T-helper 2 cell treated with Interferon-gamma antibody and Interleukin-4, amounts not matched to agents 5 μg/mL and 100 μg/mL, for 36 hours (primary cell): Measurements from ENCODE around the gene IL10.
A peak's percentile ranks its signal among the peaks of the same experiment; 100 is the strongest.
"Not testable (repeated sequence)": the region's sequence is repeated elsewhere in the genome, so short reads cannot be mapped to it uniquely, and the experiment has no call there.

Source experiments
- DNase-seq: peaks from one replicate; pipeline ENCODE4 v3.0.0; 2021; ENCODE audit warnings: low spot score
- H3K27ac Mint-ChIP-seq: one replicate; pipeline ENCODE4 v1.8.0; 2021; ENCODE audit warnings: mild to moderate bottlenecking, mixed read lengths
- H3K27me3 Mint-ChIP-seq: one replicate; pipeline ENCODE4 v1.8.0; 2021; ENCODE audit warnings: low read depth, mixed read lengths
- H3K36me3 Mint-ChIP-seq: one replicate; pipeline ENCODE4 v1.8.0; 2021; ENCODE audit warnings: low read depth, mixed read lengths
- H3K4me1 Mint-ChIP-seq: one replicate; pipeline ENCODE4 v1.8.0; 2021; ENCODE audit warnings: low read depth, mixed read lengths
- H3K4me3 Mint-ChIP-seq: one replicate; pipeline ENCODE4 v1.8.0; 2022; ENCODE audit warnings: mild to moderate bottlenecking, moderate library complexity, mixed read lengths
- H3K9me3 Mint-ChIP-seq: one replicate; pipeline ENCODE4 v1.8.0; 2021; ENCODE audit warnings: mixed read lengths

IL10 gene

DNA sequence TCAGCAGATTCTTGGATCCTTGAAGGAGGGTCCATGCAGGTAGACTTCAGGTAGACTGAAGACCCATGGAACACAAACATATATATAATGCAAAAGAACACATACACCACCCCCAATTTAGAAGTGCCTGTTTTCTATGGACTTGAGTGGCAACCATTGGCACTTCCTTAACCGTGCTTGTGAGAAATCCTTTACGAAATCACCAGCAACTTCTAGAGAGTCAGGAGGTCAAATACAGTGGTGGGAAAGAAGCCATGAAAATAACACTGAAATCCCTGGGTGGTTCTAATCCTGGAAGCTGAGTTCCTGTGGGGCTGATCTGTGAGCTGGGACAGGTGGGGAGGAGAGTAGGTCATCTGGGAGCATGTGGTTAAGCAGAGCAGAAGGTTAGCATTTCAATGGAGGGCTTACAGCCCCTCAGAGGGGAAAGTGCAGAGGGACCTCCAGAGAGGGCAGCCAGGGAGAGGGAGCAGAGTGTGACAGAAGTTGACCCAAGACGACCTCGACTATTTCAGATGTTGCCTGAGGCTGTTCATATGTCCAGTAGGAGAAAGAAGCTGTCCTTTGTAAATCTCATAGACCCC is 13.0 kb upstream of the IL10 start:
- Mint-ChIP-seq H3K9me3 (peaks cover 4% of the 10 kb centered on the region), H3K27me3 (peaks cover 6% of the 10 kb centered on the region), H3K36me3 (peaks cover 2% of the 10 kb centered on the region), H3K27ac (peak overlapping the region; percentile 90), H3K4me3 (peak overlapping the region; percentile 76), H3K4me1 (peaks cover 63% of the 10 kb centered on the region)
- no peak for DNase-seq

GRCh38 chr1:206784471-206784903 is 12.2 kb upstream of the IL10 start:
- peak; percentile 92 for DNase-seq
- H3K27me3 Mint-ChIP-seq, result peaks cover 6% of the 10 kb centered on the region
- H3K9me3 Mint-ChIP-seq, result peaks cover 4% of the 10 kb centered on the region
- H3K36me3 Mint-ChIP-seq, result peaks cover 2% of the 10 kb centered on the region
- H3K27ac Mint-ChIP-seq, result peak overlapping the region; percentile 90
- H3K4me3 Mint-ChIP-seq, result peak overlapping the region; percentile 76
- peaks cover 61% of the 10 kb centered on the region for H3K4me1 Mint-ChIP-seq

GRCh38 chr1:206783506-206783905 is 11.2 kb upstream of the IL10 start:
- peaks cover 2% of the 10 kb centered on the region for H3K36me3 Mint-ChIP-seq
- peaks cover 61% of the 10 kb centered on the region for H3K4me1 Mint-ChIP-seq
- H3K27ac Mint-ChIP-seq, result peak overlapping the region; percentile 68
- H3K4me3 Mint-ChIP-seq, result peak overlapping the region; percentile 47
- peaks cover 3% of the 10 kb centered on the region for H3K27me3 Mint-ChIP-seq
- peaks cover 4% of the 10 kb centered on the region for H3K9me3 Mint-ChIP-seq
- no peak for DNase-seq

DNA sequence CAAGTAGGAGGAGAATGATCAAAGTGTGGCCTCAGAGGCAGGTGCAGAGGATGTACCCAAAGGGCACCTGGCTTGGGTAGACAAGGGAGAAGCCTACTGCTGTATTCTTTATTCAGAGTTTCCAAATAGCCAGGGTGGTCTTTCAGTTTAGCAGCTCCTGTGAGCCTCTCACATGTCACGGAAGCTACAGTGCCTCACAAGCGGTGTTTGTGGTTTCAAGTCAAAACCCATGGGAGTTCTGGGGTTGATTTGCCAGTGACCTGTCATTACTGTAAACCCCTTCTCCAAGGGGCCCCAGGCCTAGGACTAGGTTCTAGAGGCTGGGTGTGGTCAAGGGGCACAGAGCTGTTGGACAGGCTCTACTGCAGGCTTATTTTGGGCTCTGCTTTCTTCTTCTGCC is 10.2 kb upstream of the IL10 start:
- Mint-ChIP-seq H3K4me1 (peaks cover 54% of the 10 kb centered on the region), H3K4me3 (no peak overlapping the region), H3K27me3 (peaks cover 3% of the 10 kb centered on the region), H3K9me3 (peaks cover 4% of the 10 kb centered on the region), H3K27ac (no peak overlapping the region), H3K36me3 (peaks cover 2% of the 10 kb centered on the region)
- no peak for DNase-seq

DNA sequence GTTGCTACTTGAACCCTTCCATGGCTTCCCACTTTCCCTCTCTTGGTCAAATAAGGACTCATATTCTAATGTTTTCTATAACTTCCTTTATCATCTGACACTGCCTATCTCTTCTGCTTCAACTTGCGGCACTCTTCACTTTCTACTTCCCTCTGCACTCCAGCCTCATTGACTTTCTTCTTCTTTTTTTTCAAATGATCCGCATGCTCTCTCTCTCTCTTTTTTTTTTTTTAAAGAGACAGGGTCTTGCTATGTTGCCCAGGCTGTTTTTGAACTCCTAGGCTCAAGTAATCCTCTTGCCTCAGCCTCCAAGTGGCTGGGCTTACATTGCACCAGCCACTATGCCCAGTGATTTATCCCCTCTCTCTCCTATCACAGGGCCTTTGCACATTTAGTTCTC is 7.3 kb upstream of the IL10 start:
- peaks cover 34% of the 10 kb centered on the region for H3K4me1 Mint-ChIP-seq
- no peak for DNase-seq
- peaks cover 9% of the 10 kb centered on the region for H3K27me3 Mint-ChIP-seq
- H3K36me3 Mint-ChIP-seq, result peaks cover 2% of the 10 kb centered on the region
- no peaks in the 10 kb centered on the region for H3K9me3 Mint-ChIP-seq
- H3K27ac Mint-ChIP-seq, result no peak overlapping the region
- no peak overlapping the region for H3K4me3 Mint-ChIP-seq

- H3K36me3 Mint-ChIP-seq, H3K4me3 Mint-ChIP-seq, H3K9me3 Mint-ChIP-seq, H3K27ac Mint-ChIP-seq, DNase-seq: not testable (repeated sequence)
- Mint-ChIP-seq H3K27me3 (peaks cover 12% of the 10 kb centered on the region), H3K4me1 (peaks cover 32% of the 10 kb centered on the region)
Observed at GRCh38 chr1:206778911-206779310, 6.6 kb upstream of the IL10 start.

- peaks cover 30% of the 10 kb centered on the region for H3K4me1 Mint-ChIP-seq
- H3K36me3 Mint-ChIP-seq, result no peaks in the 10 kb centered on the region
- no peak overlapping the region for H3K27ac Mint-ChIP-seq
- H3K27me3 Mint-ChIP-seq, result peaks cover 16% of the 10 kb centered on the region
- no peak overlapping the region for H3K4me3 Mint-ChIP-seq
- DNase-seq, result no peak
- H3K9me3 Mint-ChIP-seq, result no peaks in the 10 kb centered on the region
Observed at GRCh38 chr1:206778031-206778430, 5.7 kb upstream of the IL10 start.

GRCh38 chr1:206776229-206776628 is 3.9 kb upstream of the IL10 start:
- Mint-ChIP-seq H3K4me3 (no peak overlapping the region), H3K4me1 (peaks cover 31% of the 10 kb centered on the region), H3K9me3 (no peaks in the 10 kb centered on the region), H3K27ac (no peak overlapping the region), H3K36me3 (no peaks in the 10 kb centered on the region), H3K27me3 (peaks cover 29% of the 10 kb centered on the region)
- no peak for DNase-seq

GRCh38 chr1:206774093-206774492 is 1.8 kb upstream of the IL10 start:
- H3K36me3 Mint-ChIP-seq, result no peaks in the 10 kb centered on the region
- no peaks in the 10 kb centered on the region for H3K9me3 Mint-ChIP-seq
- no peak overlapping the region for H3K4me3 Mint-ChIP-seq
- peaks cover 52% of the 10 kb centered on the region for H3K4me1 Mint-ChIP-seq
- H3K27ac Mint-ChIP-seq, result peak overlapping the region; percentile 15
- no peak for DNase-seq
- peaks cover 34% of the 10 kb centered on the region for H3K27me3 Mint-ChIP-seq

GRCh38 chr1:206771338-206771692 is 979 bp downstream of the IL10 start:
- no peak for DNase-seq
- Mint-ChIP-seq H3K4me3 (peak overlapping the region; percentile 24), H3K36me3 (no peaks in the 10 kb centered on the region), H3K27ac (no peak overlapping the region), H3K9me3 (no peaks in the 10 kb centered on the region), H3K4me1 (peaks cover 72% of the 10 kb centered on the region), H3K27me3 (peaks cover 32% of the 10 kb centered on the region)

DNA sequence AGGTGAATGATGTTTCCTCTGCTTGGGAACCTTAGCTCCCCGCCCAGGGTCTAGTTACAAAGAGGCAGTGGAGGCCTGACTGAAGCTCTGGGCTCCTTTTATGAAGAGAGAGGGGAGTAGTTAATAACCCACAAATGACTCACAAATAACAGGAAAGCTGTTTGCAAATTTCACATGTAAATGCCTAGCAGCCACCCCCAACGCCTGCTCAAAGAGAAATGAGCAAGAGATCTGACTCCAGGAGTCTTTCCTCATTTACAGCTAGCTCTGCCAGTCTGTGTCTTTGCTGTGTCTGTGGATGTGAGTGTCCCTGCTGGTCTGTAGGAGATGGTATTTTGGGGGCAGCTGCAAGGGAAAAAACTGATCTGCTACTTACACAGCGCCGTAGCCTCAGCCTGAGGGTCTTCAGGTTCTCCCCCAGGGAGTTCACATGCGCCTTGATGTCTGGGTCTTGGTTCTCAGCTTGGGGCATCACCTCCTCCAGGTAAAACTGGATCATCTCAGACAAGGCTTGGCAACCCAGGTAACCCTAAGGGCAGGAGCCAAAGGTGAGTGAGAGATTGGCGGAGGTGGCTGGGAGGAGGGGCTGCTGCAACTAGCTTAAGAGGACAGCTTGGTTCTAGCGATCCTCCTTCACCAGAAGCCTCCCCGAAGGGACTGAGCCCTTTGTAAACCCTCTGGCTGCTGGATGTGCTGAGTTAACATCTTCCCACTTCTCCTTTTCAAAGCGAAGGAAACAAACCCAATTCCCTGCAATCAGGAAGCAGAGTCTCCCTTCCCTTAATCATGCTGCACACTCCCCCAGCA is 1.6 kb downstream of the IL10 start, which contains the start of gene IL19:
Gene IL19 (plus strand): TSS at position 243 of the 807 bp plus-strand sequence. CDS start 65,890 bp downstream, outside the sequence.
- H3K36me3 Mint-ChIP-seq, result no peaks in the 10 kb centered on the region
- peaks cover 77% of the 10 kb centered on the region for H3K4me1 Mint-ChIP-seq
- DNase-seq, result no peak
- no peaks in the 10 kb centered on the region for H3K9me3 Mint-ChIP-seq
- peaks cover 32% of the 10 kb centered on the region for H3K27me3 Mint-ChIP-seq
- H3K27ac Mint-ChIP-seq, result peak within 1 kb of the TSS; percentile 72
- peak within 1 kb of the TSS; percentile 51 for H3K4me3 Mint-ChIP-seq

DNA sequence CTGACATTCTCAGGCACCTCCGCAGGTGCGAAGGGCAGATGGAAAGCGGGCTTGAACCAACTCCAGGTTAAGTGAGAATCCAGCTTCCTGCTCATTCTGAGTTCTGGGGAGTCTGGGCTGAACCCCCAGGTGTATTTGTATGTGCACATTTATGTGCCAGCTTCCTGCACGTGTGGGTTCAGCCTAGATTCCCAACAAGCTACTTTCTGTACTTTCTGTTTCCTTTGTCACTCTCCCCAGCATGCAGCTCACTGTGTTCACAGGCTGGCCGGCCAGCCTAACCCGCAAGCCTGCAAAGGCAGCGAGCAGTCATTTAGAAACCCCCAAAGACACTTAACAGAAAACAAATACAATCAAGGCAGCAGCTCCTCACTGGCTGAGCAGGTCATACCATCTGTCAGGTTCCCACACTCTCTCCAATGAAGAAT is 3.0 kb downstream of the IL10 start:
- Mint-ChIP-seq H3K4me3 (peak overlapping the region; percentile 51), H3K36me3 (peaks cover 2% of the 10 kb centered on the region), H3K4me1 (peaks cover 78% of the 10 kb centered on the region), H3K27ac (peak overlapping the region; percentile 72), H3K9me3 (no peaks in the 10 kb centered on the region), H3K27me3 (peaks cover 24% of the 10 kb centered on the region)
- DNase-seq, result peak; percentile 77

- peaks cover 77% of the 10 kb centered on the region for H3K4me1 Mint-ChIP-seq
- no peak for DNase-seq
- peak overlapping the region; percentile 51 for H3K4me3 Mint-ChIP-seq
- H3K27me3 Mint-ChIP-seq, result peaks cover 20% of the 10 kb centered on the region
- H3K27ac Mint-ChIP-seq, result peak overlapping the region; percentile 67
- H3K36me3 Mint-ChIP-seq, result peaks cover 2% of the 10 kb centered on the region
- H3K9me3 Mint-ChIP-seq, result no peaks in the 10 kb centered on the region
Observed at GRCh38 chr1:206768472-206769303, 3.6 kb downstream of the IL10 start.
